Activated CD8-positive, alpha-beta T cell treated with anti-CD3 and anti-CD28 coated beads, Interleukin-2, amount 10 ng/mL, durations not matched to agents 7 days and 5 days (primary cell): ENCODE measurements around the gene MEOX1. TPM values are rescaled to one million over a fixed set of nuclear protein-coding genes. Genes with fewer than 3 reads are reported as not detected.

Experiments
- ATAC-seq: fragments of 150-1000 bp; cut with Tn5 transposase; one replicate; pipeline ENCODE4 v1.10.0; 2021; ENCODE audit warnings: moderate library complexity
- CTCF ChIA-PET: fragments of 350-600 bp; sonication (Branson Sonifier 250); formaldehyde crosslinking; loops from one replicate; lab custom pipeline; 2021; ENCODE audit warnings: antibody characterized with exemption; lab: Charles Lee
- POLR2A ChIA-PET: fragments of 350-600 bp; sonication (Branson Sonifier 250); formaldehyde crosslinking; loops from one replicate; lab custom pipeline; 2021; ENCODE audit warnings: antibody characterized with exemption; lab: Charles Lee
- DNase-seq: peaks from one replicate; pipeline ENCODE4 v3.0.0-alpha.2; 2020
- H3K27ac Mint-ChIP-seq: one replicate; pipeline ENCODE4 v1.8.0; 2021; ENCODE audit warnings: mild to moderate bottlenecking, mixed read lengths
- H3K27me3 Mint-ChIP-seq: one replicate; pipeline ENCODE4 v1.8.0; 2021; ENCODE audit warnings: low read depth, mixed read lengths
- H3K36me3 Mint-ChIP-seq: one replicate; pipeline ENCODE4 v1.8.0; 2021; ENCODE audit warnings: low read depth, mixed read lengths
- H3K4me1 Mint-ChIP-seq: one replicate; pipeline ENCODE4 v1.8.0; 2021; ENCODE audit warnings: low read depth, mixed read lengths
- H3K4me3 Mint-ChIP-seq: one replicate; pipeline ENCODE4 v1.8.0; 2021; ENCODE audit warnings: mild to moderate bottlenecking, mixed read lengths
- H3K9me3 Mint-ChIP-seq: one replicate; pipeline ENCODE4 v1.8.0; 2022; ENCODE audit warnings: mixed read lengths; ENCODE audit not compliant: insufficient read depth
- total RNA-seq, 2 experiments: library from RNA; stranded (reverse); gene quantifications; one replicate each; pipeline ENCODE4 v1.2.3, GENCODE V29; 2021

MEOX1 gene
- total RNA-seq, 2 experiments from 2014 or later: 5.4 to 6.9 TPM

DNA sequence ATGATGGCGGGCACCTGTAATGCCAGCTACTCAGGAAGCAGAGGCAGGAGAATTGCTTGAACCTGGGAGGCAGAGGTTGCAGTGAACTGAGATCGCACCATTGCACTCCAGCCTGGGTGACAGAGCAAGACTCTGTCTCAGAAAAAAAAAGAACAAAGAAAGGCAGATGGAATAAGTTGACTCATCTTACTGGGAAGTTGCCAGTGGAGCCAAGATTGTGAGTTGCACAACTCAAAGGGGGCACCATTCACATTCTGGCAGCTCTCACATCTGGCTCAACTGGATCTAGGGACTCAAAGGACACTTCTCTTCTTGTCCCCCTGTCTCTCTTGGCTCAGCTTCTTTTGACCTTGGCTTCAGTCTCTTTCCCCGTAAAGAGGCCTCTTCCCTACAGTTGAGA lies 61.9 kb downstream of the MEOX1 start:
- no peak for DNase-seq
- ATAC-seq: no peak
- CTCF ChIA-PET: interaction anchor here (1.2 kb wide), 1 partner anchor 167 kb away, joined by 3 read pairs; no protein-coding TSS in a partner anchor
- no peak overlapping the region for H3K27ac Mint-ChIP-seq
- H3K27me3 Mint-ChIP-seq: peaks cover 2% of the 10 kb centered on the region
- H3K4me3 Mint-ChIP-seq: no peak overlapping the region
- no peaks in the 10 kb centered on the region for H3K36me3 Mint-ChIP-seq
- POLR2A ChIA-PET: no interaction called here
- no peaks in the 10 kb centered on the region for H3K4me1 Mint-ChIP-seq
- H3K9me3 Mint-ChIP-seq: no peaks in the 10 kb centered on the region

DNA sequence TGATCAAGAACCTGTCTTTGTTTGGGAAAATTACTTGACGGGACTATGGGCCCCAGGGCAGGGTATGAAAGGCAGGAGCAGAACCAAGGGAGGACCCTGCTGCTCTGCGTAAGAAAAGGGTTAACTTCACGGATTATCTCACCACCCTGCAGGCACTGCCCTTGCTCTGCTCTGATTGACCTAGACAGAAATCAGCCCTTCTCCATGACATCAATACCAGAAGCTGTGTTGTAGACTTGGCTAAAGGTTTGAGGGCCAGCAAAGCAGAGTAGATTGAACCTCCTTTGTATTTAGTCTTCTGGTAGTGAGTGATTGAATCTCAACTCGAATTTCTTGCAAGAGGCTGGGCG lies 62.7 kb downstream of the MEOX1 start:
- POLR2A ChIA-PET: no interaction called here
- Mint-ChIP-seq H3K4me3 (no peak overlapping the region), H3K27me3 (peaks cover 1% of the 10 kb centered on the region), H3K9me3 (no peaks in the 10 kb centered on the region), H3K36me3 (no peaks in the 10 kb centered on the region), H3K27ac (no peak overlapping the region), H3K4me1 (no peaks in the 10 kb centered on the region)
- DNase-seq: no peak
- CTCF ChIA-PET: interaction anchor here (1.4 kb wide), 1 partner anchor 22 kb away, joined by 3 read pairs; no protein-coding TSS in a partner anchor
- no peak for ATAC-seq

DNA sequence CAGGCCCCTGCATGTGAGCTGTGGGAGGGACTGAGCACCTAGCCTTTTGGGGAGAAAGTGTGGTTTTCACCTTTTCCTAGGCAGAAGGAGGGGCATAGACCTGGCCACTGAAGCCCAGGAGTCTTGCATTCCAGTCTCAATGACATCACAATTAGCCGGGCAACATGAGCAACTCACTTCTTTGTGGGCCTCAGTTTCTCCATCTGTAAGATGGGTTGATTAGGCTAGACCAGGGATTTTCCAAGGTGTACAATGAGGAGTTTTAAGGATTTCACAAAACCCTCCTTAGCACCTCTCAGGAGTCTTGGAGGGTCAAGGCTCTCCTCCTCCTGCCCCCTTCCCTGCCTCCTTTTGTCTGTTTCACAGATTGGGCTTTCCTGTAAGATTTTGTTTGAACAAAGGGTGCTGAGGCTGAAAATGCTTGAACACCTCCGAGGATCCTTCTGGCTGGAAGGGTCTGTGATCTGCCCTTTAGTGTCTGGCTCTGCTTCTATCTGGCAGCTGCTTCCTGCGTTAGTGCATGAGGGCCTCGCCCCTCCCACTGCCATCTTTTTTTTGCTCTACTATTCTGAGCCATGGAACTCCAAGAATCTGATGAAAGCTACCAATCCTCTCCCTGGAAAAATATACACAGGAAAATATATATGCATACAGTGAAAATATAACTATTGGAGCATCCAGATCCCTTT lies 63.2 kb downstream of the MEOX1 start:
- no peak for DNase-seq
- no peak overlapping the region for H3K27ac Mint-ChIP-seq
- H3K27me3 Mint-ChIP-seq: no peaks in the 10 kb centered on the region
- no peaks in the 10 kb centered on the region for H3K4me1 Mint-ChIP-seq
- H3K9me3 Mint-ChIP-seq: no peaks in the 10 kb centered on the region
- POLR2A ChIA-PET: no interaction called here
- H3K36me3 Mint-ChIP-seq: no peaks in the 10 kb centered on the region
- CTCF ChIA-PET: interaction anchor here (1.4 kb wide), 1 partner anchor 22 kb away, joined by 3 read pairs; no protein-coding TSS in a partner anchor
- H3K4me3 Mint-ChIP-seq: no peak overlapping the region
- no peak for ATAC-seq

DNA sequence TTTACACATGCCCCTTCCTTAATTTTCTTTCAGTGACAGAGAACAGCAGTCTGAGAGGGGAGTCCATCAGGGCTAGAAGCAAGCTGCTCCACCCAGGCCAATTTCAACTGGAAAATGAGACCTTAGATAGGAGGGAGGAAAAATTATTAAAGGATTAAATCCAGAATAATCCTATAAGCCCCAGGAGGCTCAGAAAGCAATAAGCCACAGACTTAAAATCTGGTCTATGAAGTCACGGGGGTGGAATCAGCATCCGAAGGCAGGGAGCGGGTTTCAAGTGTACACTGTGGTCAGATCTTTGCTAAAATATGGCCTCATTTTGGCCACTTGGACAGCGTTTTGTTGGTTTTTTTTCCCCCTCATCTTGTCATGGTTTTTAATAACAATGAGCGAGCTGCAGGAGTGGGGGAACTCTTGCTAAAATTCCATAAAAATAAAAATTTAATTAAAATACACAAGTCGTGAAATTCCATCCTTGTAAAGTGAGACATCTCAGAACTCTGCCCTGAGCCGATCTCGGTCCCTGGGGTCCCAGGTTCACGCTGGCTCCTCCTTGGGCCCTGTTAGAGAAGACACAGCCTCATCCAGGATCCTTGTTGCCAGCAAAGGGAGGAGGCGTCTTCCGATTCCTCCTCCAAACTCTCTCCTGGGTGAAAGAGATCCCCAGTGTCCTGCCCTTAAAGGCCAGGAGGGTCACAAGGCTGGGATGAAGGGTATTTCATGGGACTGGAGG lies 63.9 kb downstream of the MEOX1 start:
- CTCF ChIA-PET: interaction anchor here (1.4 to 2.0 kb wide), 2 partner anchors 21 to 76 kb away, joined by 3 to 7 read pairs; no protein-coding TSS in a partner anchor
- no peaks in the 10 kb centered on the region for H3K27me3 Mint-ChIP-seq
- no peaks in the 10 kb centered on the region for H3K4me1 Mint-ChIP-seq
- ATAC-seq (no peak), DNase-seq (no peak)
- H3K9me3 Mint-ChIP-seq: no peaks in the 10 kb centered on the region
- POLR2A ChIA-PET: no interaction called here
- H3K36me3 Mint-ChIP-seq: no peaks in the 10 kb centered on the region
- H3K4me3 Mint-ChIP-seq: no peak overlapping the region
- no peak overlapping the region for H3K27ac Mint-ChIP-seq

GRCh38 chr17:43595466-43595865 lies 66.3 kb downstream of the MEOX1 start:
- no peak overlapping the region for H3K4me3 Mint-ChIP-seq
- ChIA-PET CTCF (no interaction called here), POLR2A (no interaction called here)
- H3K27me3 Mint-ChIP-seq: no peaks in the 10 kb centered on the region
- ATAC-seq (no peak), DNase-seq (no peak)
- H3K4me1 Mint-ChIP-seq: no peaks in the 10 kb centered on the region
- H3K36me3 Mint-ChIP-seq: no peaks in the 10 kb centered on the region
- no peaks in the 10 kb centered on the region for H3K9me3 Mint-ChIP-seq
- H3K27ac Mint-ChIP-seq: no peak overlapping the region

DNA sequence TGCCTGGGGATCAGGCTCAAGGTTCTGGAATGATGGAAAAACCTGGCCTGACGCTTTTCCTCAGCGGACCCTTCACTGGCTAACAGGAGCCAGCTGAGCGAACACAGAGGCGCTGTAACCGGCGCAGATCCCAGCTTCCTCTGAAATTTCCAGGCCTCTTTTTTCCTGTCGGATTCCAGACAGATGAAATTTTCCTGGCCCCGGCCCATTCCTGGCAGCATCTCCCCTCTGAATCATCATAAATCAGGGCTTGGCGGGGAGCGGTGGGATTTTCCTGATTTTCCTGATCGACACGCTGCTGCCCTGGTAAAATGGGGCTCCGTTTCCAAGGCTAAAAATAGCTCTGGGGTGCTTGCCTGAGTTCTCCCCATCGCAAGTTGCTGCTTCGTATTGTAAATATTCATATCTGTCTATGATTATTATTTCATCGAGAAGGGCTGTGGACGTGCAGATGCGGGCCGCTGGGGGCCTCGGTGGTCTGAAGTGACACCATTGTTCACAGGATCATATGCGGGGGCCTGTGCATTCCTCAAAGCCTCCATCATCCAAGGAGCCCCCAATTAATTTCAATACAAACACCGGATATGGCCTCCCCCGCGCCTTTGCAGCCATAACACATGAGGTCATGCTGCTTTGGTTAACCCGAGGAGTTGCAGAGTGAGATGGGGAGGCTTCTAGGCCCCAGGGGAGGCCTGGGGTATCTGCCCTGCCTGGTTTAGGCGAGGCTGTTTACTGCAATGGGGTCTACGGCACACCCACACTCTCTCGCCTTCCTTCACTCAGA lies 69.8 kb downstream of the MEOX1 start:
- ATAC-seq: no peak
- CTCF ChIA-PET: interaction anchor here (1.3 to 1.9 kb wide), 2 partner anchors 13 to 15 kb away, joined by 3 to 7 read pairs; no protein-coding TSS in a partner anchor
- Mint-ChIP-seq H3K36me3 (no peaks in the 10 kb centered on the region), H3K27ac (no peak overlapping the region), H3K27me3 (no peaks in the 10 kb centered on the region), H3K4me1 (peaks cover 2% of the 10 kb centered on the region), H3K4me3 (no peak overlapping the region), H3K9me3 (no peaks in the 10 kb centered on the region)
- no peak for DNase-seq
- POLR2A ChIA-PET: no interaction called here

- H3K36me3 Mint-ChIP-seq: no peaks in the 10 kb centered on the region
- H3K4me1 Mint-ChIP-seq: peaks cover 2% of the 10 kb centered on the region
- no peak for ATAC-seq
- ChIA-PET CTCF (interaction anchor here (1.3 kb wide), 1 partner anchor 12 kb away, joined by 3 read pairs; no protein-coding TSS in a partner anchor), POLR2A (no interaction called here)
- no peaks in the 10 kb centered on the region for H3K9me3 Mint-ChIP-seq
- no peak overlapping the region for H3K27ac Mint-ChIP-seq
- DNase-seq: no peak
- no peak overlapping the region for H3K4me3 Mint-ChIP-seq
- H3K27me3 Mint-ChIP-seq: no peaks in the 10 kb centered on the region
Observed at GRCh38 chr17:43591001-43591400, 70.7 kb downstream of the MEOX1 start.

Other genes with a start within 250 kb of the MEOX1 start
- gene DHX8, start 177.9 kb downstream of the MEOX1 start, total RNA-seq: 10 to 100 TPM; 52.7 to 56.4 TPM
- gene ETV4, start 115.6 kb downstream of the MEOX1 start, total RNA-seq: 1 to 10 TPM; 2.7 to 3.9 TPM
- not detected for gene SOST, start 96.9 kb upstream of the MEOX1 start, total RNA-seq
- 10 to 100 TPM in 1 of 2 experiments, 1 to 10 TPM in 1; 9.2 to 14.7 TPM for gene DUSP3, start 117.1 kb upstream of the MEOX1 start, total RNA-seq
- gene CFAP97D1, start 118.5 kb upstream of the MEOX1 start, total RNA-seq: not detected
- gene MPP3, start 171.2 kb upstream of the MEOX1 start, total RNA-seq: not detected
- gene CD300LG, start 185.3 kb upstream of the MEOX1 start, total RNA-seq: not detected
- 1 to 10 TPM; 1.2 to 1.8 TPM for gene MPP2, start 245.6 kb upstream of the MEOX1 start, total RNA-seq